Measurements from ENCODE around the gene EPHA6.
"Not testable (repeated sequence)": the region's sequence is repeated elsewhere in the genome, so short reads cannot be mapped to it uniquely, and the experiment has no call there.

EPHA6 gene

GRCh38 chr3:96959901-96960641, 145.7 kb downstream of the EPHA6 start:
- TF ChIP-seq CTCF (IDR thresholded peaks at IDR 0.05; ENCODE audit: insufficient read depth, low read depth, low read length, missing control alignments), result no peak
- no peak overlapping the region for H3K4me3 ChIP-seq (ENCODE audit: low read depth, low read length)
- no peak for DNase-seq (ENCODE audit: low read depth)

GRCh38 chr3:96960661-96961330, 146.4 kb downstream of the EPHA6 start:
- no peak overlapping the region for H3K4me3 ChIP-seq (ENCODE audit: low read depth, low read length)
- no peak for TF ChIP-seq CTCF (IDR thresholded peaks at IDR 0.05; ENCODE audit: insufficient read depth, low read depth, low read length, missing control alignments)
- DNase-seq (ENCODE audit: low read depth), result no peak

DNA sequence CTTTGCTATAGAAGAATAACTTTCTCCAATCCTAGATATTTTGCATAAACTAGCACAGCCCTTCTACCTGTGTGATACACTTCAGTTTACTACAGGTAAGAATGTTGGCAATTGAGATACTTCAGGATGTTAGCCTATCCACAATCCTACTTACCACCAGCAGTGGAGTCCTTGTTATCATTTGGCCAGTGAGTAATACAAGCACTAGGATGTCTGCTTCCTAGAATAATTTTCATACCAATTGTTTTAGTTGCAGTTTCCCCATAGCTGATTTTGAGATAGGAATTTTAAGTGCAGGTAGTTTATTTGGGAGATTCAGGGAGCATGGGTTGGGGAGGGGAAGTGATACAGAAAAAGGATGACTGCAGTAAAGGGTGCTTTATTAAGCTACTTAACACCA, 147.2 kb downstream of the EPHA6 start:
- no peak for TF ChIP-seq CTCF (IDR thresholded peaks at IDR 0.05; ENCODE audit: insufficient read depth, low read depth, low read length, missing control alignments)
- no peak for DNase-seq (ENCODE audit: low read depth)
- no peak overlapping the region for H3K4me3 ChIP-seq (ENCODE audit: low read depth, low read length)

DNA sequence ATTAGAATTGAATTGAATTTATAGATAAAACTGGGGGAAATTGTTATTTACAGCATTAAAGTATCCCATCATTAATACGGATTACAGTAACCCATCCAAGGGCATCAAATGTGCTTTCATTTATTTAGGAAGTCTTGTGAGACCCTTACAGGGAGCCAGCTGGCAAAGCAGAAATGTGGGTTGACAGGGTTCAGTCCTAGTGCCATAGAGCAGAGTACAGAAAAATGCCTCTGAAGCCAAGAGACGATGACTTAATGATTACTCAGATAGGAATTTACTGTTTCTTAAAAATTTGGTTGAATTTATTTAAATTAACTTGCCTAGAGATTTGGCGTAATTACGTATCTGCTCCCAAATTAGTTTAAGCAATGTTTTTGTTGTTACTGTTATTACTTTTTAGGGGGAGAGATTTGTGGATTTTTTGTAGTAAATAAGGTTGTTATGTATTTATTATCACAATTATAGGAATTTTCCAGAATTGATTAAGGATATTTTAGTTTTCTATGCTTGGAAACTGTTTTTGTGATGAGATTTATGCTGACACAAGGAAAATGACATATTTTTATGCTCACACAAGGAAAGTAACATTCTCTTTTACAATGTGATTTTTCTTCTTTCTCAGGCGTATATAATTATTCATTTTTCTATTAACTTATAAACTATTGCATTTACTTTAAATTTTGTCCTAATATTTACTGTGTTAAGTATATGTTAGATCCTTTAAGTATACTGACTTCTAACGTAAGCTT, 152.0 kb downstream of the EPHA6 start:
- no peak for DNase-seq (ENCODE audit: low read depth)
- TF ChIP-seq CTCF (IDR thresholded peaks at IDR 0.05; ENCODE audit: insufficient read depth, low read depth, low read length, missing control alignments), result no peak
- H3K4me3 ChIP-seq (ENCODE audit: low read depth, low read length), result no peak overlapping the region

GRCh38 chr3:96970211-96970610, 155.8 kb downstream of the EPHA6 start:
- no peak for TF ChIP-seq CTCF (IDR thresholded peaks at IDR 0.05; ENCODE audit: insufficient read depth, low read depth, low read length, missing control alignments)
- no peak overlapping the region for H3K4me3 ChIP-seq (ENCODE audit: low read depth, low read length)
- DNase-seq (ENCODE audit: low read depth), result no peak

DNA sequence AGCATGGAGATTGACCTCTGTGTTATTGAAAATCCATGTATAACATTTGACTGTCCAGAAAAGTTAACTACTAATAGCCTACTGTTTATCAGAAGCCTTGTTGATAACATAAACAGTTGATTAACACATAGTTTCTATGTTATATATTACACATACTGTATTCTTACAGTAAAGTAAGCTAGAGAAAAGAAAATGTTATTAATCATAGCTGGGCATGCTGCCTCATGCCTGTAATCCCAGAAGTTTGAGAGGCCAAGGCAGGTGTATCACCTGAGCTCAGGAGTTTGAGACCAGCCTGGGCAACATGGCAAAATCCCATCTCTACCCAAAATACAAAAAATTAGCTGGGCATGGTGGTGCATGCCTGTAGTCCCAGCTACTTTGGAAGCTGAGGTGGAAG, 163.3 kb downstream of the EPHA6 start:
- H3K4me3 ChIP-seq (ENCODE audit: low read depth, low read length), result no peak overlapping the region
- no peak for TF ChIP-seq CTCF (IDR thresholded peaks at IDR 0.05; ENCODE audit: insufficient read depth, low read depth, low read length, missing control alignments)
- no peak for DNase-seq (ENCODE audit: low read depth)

GRCh38 chr3:96983716-96984115, 169.3 kb downstream of the EPHA6 start:
- DNase-seq (ENCODE audit: low read depth); H3K4me3 ChIP-seq (ENCODE audit: low read depth, low read length): not testable (repeated sequence)

All from GM12865 (cell line).